DMS153 (cell line): ENCODE results near the gene SYT7.
"Not testable (repeated sequence)": the region's sequence is repeated elsewhere in the genome, so short reads cannot be mapped to it uniquely, and the experiment has no call there.

ENCODE experiments used
- DNase-seq: peaks from one replicate; lab custom pipeline; 2025; lab: John Stamatoyannopoulos, UW

The SYT7 gene

DNA sequence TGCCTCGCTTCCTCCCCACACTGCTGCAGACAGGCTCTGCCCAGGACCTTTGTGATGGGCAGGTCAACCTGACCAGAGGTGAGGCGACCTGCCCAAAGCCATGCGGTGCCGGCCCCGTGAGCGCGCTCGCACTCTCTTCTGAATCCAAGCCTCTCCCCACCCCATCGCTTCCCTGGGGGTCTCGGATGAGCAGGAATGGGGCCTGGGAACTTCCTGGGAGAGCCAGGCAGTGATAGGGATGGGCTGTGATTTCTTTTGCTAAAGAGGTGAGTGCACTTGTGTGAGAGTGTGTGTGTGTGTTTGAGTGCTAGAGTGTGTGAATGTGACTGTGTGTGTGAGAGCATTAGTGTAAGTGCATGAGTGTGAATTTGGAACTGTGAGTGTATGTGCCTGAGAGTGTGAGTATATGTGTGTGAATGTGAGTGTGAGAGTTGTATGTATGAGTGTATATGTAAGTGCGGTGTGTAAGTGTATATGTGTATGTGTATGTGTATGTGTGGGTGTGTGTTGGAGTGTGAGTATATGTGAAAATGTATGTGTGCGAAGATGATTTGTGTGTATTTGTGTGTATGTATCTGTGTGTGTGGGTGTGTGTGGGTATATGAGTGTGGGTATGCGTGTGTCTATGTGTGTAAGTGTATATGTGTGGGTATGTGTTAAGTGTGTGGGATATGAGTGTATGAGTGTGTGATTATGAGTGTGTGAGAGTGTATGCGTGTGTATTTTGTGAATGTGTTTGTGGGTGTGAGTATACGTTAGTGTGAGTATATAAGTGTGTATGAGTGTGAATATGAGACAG, 84.1 kb downstream of the SYT7 start:
- DNase-seq, result no peak

DNA sequence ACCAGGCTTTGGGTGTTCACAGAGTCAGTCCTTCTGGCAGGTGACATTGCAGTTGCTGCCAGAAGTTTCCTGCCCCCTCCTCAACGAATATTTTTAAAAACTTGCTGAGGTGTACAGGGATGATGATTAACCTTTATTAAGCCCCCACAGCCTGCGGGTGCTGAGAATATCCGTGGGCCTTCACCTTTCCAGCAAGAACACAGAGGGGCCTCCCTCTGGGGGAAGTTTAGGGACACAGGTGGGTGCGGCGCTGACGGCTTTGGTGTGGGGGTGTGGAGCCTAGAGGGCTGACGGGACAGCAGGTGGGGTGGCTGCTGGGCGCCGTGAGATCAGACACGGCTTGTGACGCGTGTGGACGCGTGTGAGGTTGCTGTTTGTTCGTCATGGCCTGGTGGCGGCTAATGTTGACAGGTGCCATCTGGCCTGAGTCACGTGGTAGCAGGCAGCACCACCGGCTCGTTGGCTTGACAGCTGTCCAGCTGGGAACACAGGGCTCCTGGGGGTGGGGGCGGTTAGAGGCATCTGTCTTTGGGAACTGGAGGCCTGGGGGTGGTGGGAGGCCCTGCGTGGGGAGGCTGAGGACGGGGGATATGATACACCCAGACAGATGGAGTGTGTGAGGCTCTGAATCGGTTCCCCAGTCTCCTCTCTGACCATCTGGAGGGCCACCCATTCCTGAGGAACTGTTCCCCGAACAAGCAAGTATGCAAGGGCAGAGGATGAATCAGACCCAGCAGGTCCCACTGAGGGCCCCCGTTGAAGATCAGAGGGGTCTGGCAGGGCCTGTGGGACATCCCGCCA, 84.9 kb downstream of the SYT7 start:
- DNase-seq, result peak; percentile 72

DNA sequence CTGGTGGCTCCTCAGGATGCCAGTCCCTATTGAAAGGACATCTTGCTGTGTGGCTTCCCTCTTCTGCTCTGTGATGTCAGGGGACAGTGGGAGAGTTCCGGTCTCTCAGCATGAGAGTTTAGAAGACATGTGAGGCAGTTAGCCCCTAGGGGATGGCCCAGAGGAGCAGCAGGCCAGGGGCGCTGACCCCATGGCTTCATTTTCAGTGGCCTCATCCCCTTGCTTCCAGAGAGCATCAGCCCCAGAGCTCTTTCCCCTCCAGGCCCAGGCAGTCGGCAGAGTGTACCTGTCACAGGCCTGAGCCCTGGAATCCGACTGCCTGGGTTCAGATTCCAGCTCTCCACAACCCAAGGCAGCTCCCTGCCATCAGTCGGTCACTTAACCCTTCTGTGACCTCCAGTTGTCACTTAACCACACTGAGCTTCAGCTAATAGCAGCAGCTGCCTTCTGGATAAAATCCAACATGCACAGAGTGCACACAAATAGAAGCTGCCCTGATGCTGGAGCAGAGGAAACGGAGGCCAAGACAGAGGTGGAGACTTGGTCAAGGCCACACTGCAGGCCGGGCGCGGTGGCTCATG, 86.4 kb downstream of the SYT7 start:
- DNase-seq, result no peak

DNA sequence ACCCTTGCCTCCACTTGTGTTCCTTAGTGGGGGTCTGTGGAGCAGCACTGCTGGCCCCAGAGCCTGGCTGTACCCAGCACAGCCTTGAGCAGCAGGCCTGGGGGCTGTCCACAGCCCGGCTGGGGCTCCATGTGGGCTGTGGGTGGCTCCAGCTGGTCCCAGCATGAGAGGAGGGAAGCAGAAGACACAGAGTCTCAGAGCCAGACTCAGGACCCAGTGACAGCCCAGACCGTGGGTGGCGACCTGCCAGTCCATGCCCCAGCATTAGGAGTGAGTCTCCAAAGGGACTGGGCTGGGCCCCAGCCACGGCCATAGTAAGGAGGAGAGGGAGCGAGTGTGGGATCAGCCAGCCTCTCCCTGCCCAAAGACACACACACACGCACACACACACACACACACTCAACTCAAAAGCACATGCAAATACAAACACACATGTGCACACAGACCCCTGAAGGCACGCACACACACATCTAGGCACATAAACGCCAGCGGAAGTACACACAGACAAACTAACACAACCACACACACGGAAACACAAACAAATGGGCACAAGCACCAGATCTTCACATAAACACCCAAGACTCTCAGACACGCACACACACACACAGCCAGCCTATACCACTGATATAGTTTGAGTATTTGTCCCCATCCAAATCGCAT, 89.0 kb downstream of the SYT7 start:
- no peak for DNase-seq

DNA sequence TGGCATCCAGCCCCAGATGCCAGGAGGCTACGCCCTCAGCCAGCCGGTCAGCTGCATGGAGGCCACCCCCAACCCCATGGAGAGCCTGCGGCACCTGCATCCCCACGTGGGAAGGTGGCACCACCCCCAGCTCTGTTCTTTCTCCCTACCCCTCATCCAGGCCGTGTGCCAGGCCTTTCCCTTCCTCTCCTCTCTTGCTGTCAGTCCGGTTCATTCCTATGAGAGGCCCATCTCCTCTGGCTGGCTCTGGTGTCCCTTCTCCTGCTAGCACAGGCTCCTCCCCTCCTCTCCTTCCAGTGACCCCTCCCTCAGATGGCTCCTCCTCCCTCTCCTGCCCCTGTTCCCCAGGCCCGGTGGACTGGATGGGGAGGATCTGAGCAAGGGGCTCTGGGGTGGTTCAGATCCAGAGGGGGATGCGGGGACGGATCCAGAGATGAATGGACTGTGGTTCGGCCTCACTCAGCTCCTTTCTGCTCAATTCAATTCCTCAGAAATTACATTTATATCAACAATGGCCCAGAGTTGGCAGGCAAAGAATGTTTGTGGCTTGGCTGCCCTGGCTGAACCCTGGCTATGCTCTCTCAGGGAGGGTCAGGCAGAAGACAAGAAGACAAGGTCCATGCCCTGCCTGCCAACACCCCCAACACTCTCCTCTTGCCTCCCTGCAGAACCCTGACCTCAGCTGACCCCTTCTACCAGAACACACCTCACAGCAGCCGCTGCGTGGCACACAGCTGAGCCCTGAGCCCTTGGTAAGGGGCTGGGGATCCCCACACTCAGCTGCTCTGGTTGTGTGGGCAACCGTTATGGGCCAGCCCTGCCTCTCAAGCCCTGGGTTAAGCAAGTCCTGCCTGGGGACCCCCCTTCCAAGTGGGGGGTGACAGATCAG, 90.8 kb downstream of the SYT7 start:
- DNase-seq, result peak; percentile 11

DNA sequence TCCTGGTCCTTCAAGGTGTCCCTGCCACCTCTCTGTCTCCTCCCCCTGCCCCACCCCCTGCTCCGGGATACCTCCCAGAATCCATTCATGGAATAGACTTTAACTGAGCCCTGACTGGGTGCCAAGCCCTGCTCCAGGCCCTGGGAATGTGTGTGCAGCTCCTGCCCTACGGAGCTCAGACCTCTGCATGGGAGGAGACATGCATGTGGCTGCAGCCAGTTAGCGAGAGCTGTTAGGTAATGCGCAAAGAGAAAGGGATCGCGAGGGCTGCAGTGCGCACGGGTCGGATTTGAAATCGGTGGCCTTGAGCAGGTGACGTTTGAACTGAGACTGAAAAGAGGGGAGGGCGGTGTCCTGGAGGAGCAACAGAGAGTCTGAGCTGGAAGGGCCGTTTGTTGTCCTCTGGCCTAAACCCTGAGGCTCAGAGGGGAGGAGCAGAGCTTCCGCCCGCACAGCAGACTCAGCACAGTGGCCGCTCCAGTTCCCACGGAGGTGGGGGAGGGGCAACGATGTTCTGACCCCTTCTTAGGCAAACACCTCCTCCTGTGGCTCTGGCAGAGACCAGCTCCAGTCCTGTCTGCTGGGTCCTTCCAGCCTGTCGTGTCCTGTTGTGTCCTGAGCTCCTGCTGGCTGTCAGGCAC, 92.1 kb downstream of the SYT7 start:
- DNase-seq, result peak; percentile 87

DNA sequence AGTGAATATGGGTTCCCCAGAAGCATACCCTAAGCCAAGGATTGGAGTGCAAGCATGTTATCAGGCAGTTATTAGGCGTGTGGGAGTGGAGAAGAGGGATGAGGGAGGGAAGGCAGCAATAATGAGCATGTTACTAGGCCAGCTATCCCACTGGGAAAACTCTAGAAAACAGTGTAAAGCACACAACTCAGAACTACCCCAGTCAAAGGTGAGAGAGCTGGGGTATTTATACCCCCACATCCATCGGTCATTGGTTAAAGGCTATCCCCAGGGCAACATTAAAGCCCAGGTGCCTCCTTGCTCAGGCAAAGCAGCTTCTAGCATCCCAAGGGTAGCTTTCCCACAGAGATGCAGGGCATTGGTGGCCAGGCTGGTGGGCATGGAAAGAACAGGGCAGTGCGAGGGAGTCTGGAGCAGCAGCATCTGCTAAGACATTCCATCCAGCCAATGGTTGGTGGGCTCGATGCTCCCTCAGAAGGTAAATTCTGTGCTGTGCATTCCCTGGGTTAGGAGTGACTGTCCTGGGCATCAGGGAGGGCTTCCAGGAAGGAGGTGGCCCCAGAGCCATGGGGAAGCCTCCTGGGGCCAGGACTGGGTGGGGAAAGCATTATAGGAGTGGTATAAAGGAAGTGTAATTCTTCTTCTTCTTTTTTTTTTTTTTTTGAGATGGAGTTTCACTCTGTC, 93.4 kb downstream of the SYT7 start:
- no peak for DNase-seq

DNA sequence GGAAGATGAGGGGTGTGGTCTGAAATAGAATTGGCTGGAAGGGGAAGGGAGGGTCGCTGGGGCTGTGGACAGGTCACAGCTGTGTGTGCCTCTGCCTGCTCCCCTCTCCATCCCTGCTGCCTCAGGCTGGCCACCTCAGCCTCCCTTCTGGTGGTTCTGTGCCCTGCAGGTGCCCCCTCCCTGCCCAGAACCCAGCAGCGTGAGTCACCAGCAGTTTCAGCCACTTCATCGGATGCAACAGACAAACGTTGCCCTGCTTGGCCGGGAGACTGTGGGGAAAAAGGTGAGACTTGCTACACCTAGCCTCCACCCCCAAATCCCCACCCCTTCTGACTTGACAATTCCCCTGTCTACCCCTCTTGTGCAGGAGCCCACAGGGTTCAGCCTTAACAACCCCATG, 94.1 kb downstream of the SYT7 start:
- no peak for DNase-seq

DNA sequence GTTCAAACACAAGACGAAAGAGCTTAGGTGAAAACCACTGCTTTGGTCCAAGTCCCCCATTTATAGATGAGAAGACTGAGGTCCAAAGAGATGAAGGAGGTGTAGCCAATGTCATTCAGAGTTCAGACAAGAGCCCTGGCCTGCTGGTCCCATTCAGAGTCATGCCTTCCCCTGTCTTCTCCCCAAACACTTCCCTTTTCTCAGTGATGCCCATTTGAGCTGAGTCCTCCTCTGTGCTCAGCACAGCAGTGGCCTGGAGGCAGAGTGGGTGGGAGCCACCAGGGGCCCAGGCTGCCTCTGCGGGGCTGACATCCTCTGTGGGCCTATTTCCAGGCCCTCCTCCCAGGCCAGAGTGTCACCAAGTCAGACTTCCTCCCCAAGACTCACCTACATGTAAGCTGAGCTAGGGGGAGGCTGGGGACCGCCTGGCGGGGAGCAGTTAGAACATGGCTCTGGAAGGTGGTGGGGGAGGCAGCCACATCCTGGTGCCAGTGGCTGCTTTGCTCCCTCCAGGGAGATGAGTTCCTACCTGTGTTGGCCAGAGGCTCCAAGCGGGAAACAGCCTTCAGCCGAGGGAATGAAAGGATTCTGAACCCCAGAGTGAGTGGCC, 94.8 kb downstream of the SYT7 start:
- no peak for DNase-seq

DNA sequence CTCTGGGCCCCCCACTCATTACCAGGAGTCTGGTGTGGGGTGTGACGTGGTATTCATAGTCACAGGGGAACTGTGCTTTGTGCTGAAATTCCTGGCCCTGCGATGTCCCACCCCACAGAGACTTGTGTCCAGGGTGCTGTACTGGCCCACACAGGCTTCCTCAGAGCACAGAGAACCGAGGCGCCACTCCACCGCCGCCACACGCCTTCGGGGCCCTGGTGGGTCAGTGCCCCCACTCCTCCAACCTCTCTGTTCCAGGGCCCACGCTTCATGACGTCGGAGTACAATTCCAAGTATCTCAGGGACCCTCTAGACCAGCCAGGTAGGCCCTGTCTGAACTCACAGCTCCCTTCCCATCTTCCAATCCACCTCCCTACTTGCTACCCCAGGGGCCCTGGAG, 95.8 kb downstream of the SYT7 start:
- no peak for DNase-seq

DNA sequence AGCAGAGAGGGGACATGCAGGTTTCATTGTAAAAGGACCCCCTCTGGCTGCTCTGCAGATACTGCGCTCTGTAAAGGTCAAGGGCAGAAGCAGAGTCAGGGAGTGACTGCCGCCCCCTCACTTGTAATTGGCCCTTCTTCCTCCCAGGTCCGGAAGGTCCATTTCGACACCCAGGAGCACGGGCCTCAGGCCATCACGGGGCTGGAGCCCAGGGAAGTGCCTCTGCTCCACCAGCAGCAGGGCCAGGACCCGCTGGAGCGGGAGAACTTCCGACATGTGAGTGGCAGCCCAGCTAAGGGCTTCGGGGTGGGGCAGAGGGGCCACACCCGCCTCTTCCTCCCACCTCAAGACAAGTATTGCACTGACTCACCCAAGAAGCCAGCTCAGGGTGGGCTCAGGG, 96.3 kb downstream of the SYT7 start:
- DNase-seq, result no peak

DNA sequence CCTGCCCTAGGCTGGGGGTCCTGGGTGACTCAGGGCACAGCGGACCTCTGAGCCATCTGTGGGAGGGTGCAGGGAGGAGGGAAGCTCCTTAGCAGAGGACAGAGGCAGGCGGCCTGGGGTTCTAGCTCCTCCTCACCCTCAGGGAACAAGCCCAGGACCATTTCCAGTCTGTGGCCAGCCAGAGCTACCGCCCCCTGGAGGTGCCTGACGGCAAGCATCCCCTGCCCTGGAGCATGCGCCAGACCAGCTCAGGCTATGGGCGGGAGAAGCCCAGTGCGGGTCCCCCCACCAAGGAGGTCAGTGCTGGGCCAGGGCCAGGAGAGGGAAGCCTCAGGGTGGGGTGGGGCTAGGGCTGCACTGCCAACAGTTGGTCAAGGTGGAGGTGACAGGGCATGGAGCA, 98.4 kb downstream of the SYT7 start:
- no peak for DNase-seq

DNA sequence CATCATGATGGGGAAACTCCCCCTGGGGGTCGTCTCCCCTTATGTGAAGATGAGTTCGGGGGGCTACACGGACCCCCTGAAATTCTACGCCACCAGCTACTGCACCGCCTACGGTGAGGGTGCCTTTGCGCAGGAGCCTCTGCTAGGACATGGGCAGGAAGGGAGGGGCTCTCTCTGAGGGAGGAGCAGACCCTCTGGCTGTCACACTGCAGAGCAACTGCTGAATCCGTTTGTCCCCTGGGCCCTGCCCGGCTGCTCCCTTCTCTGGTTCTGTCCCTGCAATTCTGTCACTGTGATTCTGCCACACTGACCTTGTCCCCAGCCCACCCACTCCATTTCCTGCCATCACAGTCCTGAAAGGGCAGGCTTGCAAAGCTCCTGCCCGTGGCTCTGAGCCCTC, 99.1 kb downstream of the SYT7 start:
- no peak for DNase-seq

DNA sequence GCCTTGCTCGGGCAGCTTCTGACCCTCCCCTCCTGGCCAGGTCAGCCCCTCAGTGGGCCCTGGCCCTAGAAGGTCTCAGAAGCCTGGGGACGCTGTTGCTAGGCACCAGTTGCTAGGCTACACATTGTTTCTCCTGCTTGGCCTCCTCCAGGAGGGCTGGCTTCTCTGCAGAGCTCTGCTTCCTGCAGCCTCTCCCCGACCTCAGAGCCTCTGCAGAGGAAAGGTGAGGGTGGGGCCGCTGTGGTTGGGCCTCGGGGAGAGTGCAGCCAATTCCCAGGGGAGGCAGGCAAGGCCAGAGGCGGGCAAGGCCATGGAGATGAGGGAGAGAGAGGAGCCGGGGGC, 99.9 kb downstream of the SYT7 start:
- DNase-seq, result peak; percentile 90

DNA sequence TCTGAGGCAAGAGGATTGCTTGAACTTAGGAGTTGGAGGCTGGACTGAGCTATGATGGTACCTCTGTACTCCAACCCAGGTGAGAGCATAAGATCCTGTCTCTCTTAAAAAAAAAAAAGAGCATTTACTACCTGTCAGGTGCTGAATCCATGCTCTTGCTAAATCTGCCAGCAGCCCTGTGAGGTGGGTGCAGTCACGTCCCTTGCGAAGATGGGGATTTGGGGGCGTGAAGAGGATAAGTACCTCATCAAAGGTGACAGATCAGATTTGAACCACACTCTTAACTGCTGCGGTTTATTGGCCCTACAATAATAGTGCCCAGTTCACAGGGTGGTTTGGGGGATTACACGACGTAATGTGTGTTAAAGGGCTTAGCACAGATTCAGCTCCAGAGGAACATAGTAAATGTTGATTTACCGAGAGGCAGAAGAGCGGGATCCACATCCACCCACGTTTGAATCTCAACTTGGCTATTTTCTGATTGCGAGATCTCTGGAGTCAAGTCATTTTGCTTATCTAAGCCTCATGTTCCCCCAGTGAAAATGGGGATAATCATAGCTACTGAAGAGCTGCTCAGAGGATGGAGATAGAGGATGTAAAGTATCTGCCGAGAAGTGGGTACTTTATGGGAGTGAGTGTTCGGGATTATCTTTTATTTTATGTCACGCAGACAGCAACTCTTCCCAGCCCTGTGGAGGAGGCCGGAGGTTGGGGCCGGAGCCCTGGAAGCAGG, 100.4 kb downstream of the SYT7 start:
- DNase-seq, result no peak

DNA sequence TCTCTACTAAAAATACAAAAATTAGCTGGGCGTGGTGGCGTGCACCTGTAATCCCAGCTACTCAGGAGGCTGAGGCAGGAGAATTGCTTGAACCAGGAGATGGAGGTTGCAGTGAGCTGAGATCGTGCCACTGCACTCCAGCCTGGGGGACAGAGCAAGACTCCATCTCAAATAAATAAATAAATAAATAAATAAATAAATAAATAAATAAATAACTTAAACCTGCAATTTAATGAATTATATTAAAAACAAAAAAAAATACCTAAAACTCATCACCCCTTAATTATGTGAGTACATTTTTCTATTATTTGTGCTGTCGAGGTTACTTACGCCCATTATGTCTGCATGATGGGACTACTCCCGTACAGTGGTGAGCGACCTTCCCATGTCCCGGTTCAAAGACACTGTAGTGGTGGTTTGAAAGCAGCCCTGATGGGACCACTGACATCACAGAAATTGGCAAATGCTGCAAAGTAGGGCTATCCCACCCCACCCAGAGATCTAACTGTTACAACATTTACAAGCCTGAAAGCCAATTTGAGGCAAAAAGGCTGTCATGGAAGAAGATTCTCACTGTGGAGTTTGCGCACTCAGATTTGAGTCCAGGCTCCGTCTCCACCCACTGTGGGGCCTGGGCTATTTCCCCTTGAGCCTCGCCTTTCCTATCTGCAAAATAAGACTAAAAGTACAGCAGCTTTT, 101.4 kb downstream of the SYT7 start:
- DNase-seq, result not testable (repeated sequence)

DNA sequence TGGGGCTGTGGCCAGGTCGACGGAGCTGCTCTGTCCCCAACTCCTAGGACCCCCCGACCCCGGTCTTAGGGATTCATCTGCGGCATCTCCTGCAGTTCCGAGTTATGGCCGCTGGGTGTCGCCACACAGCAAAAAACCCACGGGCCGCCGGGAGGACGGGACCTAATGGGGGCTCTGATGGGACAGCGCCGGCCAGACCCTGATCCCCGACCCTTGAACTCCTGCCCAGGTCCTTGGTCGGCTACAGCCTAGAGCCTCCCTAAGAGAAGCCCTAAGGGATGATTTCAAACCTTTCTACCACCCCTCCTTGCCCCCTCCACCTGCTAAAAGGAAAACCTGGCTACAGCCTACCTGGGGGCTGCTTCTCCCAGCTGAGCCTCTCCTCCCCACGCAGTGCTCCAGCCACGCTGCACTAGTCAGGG, 103.1 kb downstream of the SYT7 start:
- no peak for DNase-seq

DNA sequence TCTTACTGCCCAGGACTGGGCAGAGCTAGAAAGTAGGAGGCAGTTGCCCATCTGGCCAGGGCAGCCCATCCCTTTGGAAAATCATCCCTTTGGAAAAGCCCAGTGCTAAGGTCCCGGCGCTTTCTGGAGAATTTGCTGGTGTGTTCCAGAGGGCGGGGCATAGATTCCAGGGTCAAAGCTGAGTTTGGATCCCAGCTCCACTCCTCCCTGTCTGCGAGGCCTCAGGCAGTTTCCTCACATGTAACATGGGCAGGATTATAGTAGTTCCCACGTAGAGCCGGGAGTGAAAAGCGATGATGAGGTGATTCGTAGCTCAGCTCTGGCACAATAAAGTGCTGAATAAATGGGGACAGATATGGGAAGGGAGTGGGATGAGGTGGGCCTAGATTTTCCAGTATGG, 103.8 kb downstream of the SYT7 start:
- DNase-seq, result no peak

DNA sequence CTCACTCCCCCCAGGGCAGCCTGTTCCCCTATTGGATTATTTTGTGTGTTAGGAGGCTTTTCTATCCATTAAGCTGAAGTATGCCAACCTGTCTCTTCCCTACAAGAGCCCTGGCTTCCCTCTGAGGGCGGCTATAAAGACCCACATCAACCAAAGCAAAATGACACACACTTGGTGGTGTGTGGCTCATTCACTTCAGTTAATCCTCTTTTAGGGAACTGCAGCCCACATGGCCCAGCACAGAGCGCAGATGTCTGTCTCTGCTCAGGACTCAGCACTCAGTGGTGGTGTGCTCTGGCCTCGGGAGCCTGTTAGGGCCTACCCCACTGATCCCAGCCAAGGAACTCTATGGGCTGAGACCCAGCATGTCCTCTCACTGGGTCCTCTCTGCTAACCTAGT, 104.5 kb downstream of the SYT7 start:
- DNase-seq, result no peak
